H1 (cell line): ENCODE measurements around the gene RNMT.
A peak's percentile ranks its signal among the peaks of the same experiment; 100 is the strongest.

Experiments used
- CBX5 ChIP-seq: fragments of 300-800, 300-1000 bp; sonication (generic); IDR thresholded peaks from 2 replicates; pipeline ENCODE4 v1.7.1; 2016; ENCODE audit warnings: antibody characterized with exemption, low read length, low read depth
- NRF1 ChIP-seq: IDR thresholded peaks from 2 replicates; pipeline ENCODE4 v1.6.1; 2011; ENCODE audit warnings: mild to moderate bottlenecking, low read depth, low read length, improper control_type of control experiment
- POLR2A ChIP-seq, 2 experiments: IDR thresholded peaks; 1 replicate in 1 of 2; 2 replicates in 1 of 2; pipeline ENCODE4 v1.6.1; 2011; ENCODE audit warnings: low read depth in 2 of 2, low read length in 2 of 2, mild to moderate bottlenecking in 2 of 2; ENCODE audit errors: control extremely low read depth in 1 of 2
- RXRA ChIP-seq: IDR thresholded peaks from 2 replicates; pipeline ENCODE4 v1.6.1; 2011; ENCODE audit warnings: low read depth, mild to moderate bottlenecking, low read length, moderate library complexity; ENCODE audit not compliant: insufficient read depth
- SIX5 ChIP-seq: IDR thresholded peaks from 2 replicates; pipeline ENCODE4 v1.6.1; 2011; ENCODE audit warnings: mild to moderate bottlenecking, low read depth, low read length
- SUZ12 ChIP-seq: fragments of 200-600 bp; sonication (generic); IDR thresholded peaks from 2 replicates; pipeline ENCODE4 v1.6.1; 2012; ENCODE audit warnings: mild to moderate bottlenecking, inconsistent platforms, low read length, moderate library complexity, mixed read lengths
- YY1 ChIP-seq: IDR thresholded peaks from 2 replicates; pipeline ENCODE4 v1.6.1; 2011; ENCODE audit warnings: low read depth, mild to moderate bottlenecking, low read length
- ZNF274 ChIP-seq: IDR thresholded peaks from 2 replicates; pipeline ENCODE4 v1.7.0; 2012; ENCODE audit warnings: low read length, borderline replicate concordance; ENCODE audit errors: extremely low read depth
- TF ChIP-seq, protein P1 (sequence below), 3 experiments: IDR thresholded peaks; 1 replicate in 2 of 3; 2 replicates in 1 of 3; pipeline versions ENCODE4 v1.5.1 to v1.6.1; 2011; ENCODE audit warnings: low read length in 3 of 3, mild to moderate bottlenecking in 3 of 3, inconsistent platforms in 2 of 3, low read depth in 1 of 3, moderate library complexity in 1 of 3; ENCODE audit not compliant: insufficient read depth in 1 of 3; ENCODE audit errors: control extremely low read depth in 1 of 3
- TF ChIP-seq, protein P2 (sequence below): IDR thresholded peaks from 2 replicates; pipeline ENCODE4 v1.6.1; 2011; ENCODE audit warnings: low read depth, mild to moderate bottlenecking, low read length; ENCODE audit not compliant: insufficient read depth

- TF ChIP-seq, protein P1, sequence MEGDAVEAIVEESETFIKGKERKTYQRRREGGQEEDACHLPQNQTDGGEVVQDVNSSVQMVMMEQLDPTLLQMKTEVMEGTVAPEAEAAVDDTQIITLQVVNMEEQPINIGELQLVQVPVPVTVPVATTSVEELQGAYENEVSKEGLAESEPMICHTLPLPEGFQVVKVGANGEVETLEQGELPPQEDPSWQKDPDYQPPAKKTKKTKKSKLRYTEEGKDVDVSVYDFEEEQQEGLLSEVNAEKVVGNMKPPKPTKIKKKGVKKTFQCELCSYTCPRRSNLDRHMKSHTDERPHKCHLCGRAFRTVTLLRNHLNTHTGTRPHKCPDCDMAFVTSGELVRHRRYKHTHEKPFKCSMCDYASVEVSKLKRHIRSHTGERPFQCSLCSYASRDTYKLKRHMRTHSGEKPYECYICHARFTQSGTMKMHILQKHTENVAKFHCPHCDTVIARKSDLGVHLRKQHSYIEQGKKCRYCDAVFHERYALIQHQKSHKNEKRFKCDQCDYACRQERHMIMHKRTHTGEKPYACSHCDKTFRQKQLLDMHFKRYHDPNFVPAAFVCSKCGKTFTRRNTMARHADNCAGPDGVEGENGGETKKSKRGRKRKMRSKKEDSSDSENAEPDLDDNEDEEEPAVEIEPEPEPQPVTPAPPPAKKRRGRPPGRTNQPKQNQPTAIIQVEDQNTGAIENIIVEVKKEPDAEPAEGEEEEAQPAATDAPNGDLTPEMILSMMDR (IDR thresholded peaks at IDR 0.05; ENCODE audit: control extremely low read depth in 1 of 3, insufficient read depth in 1 of 3, low read depth in 1 of 3, low read length in 3 of 3), result peak; percentile 39 to 65 (median 64); a peak in 3 of 4 replicates
- TF ChIP-seq SUZ12, result no peak
- no peak for TF ChIP-seq RXRA
- TF ChIP-seq, protein P2, sequence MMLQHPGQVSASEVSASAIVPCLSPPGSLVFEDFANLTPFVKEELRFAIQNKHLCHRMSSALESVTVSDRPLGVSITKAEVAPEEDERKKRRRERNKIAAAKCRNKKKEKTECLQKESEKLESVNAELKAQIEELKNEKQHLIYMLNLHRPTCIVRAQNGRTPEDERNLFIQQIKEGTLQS, result no peak
- no peak for TF ChIP-seq POLR2A (IDR thresholded peaks at IDR 0.05; ENCODE audit: control extremely low read depth in 1 of 2, low read depth in 2 of 2, low read length in 2 of 2)
- no peak for TF ChIP-seq NRF1
- no peak for TF ChIP-seq ZNF274
- no peak for TF ChIP-seq SIX5
- no peak for TF ChIP-seq YY1
- TF ChIP-seq CBX5, result no peak
Measured at GRCh38 chr18:13680612-13681011, 45.9 kb upstream of the RNMT start.
